Gastrocnemius medialis (tissue), 4 donors: ENCODE data around the gene EFHD2. TPM values are rescaled to one million over a fixed set of nuclear protein-coding genes. Genes with fewer than 3 reads are reported as not detected.

Experiments used
- ATAC-seq, 2 donors: fragments of 150-250 bp; one replicate each; pipeline ENCODE4 v1.9.1; 2016
- DNase-seq, 2 donors: peaks; one replicate each; pipeline ENCODE4 v3.0.0-alpha.2; 2019
- H3K27ac ChIP-seq, 4 donors: fragments of 200-600 bp; sonication (generic); 1 replicate in 1 of 4; 2 replicates in 3 of 4; pipeline ENCODE4 v1.5.1; 2016 to 2018; ENCODE audit warnings: mild to moderate bottlenecking in 2 of 4, moderate library complexity in 1 of 4
- H3K27me3 ChIP-seq, 3 donors: fragments of 200-600 bp; sonication (generic) in 2 of 3; 1 replicate in 1 of 3; 2 replicates in 2 of 3; pipeline versions ENCODE4 v1.5.1 to v1.6.0; 2016 to 2019; ENCODE audit warnings: mild to moderate bottlenecking in 1 of 3, moderate library complexity in 1 of 3
- H3K36me3 ChIP-seq, 2 donors: fragments of 200-600 bp; sonication (generic) in 1 of 2; one replicate each; pipeline ENCODE4 v1.5.1; 2017 to 2018
- H3K4me1 ChIP-seq, 2 donors: fragments of 200-600 bp; sonication (generic) in 1 of 2; one replicate each; pipeline ENCODE4 v1.5.1; 2016 to 2017; ENCODE audit warnings: mild to moderate bottlenecking in 2 of 2
- H3K4me3 ChIP-seq, 4 donors: fragments of 200-600 bp; sonication (generic) in 3 of 4; 1 replicate in 1 of 4; 2 replicates in 3 of 4; pipeline ENCODE4 v1.5.1; 2016 to 2019; ENCODE audit warnings: mild to moderate bottlenecking in 2 of 4
- H3K9me3 ChIP-seq, 3 donors: fragments of 200-600 bp; sonication (generic) in 2 of 3; 1 replicate in 1 of 3; 2 replicates in 2 of 3; pipeline ENCODE4 v1.5.1; 2016 to 2019
- CTCF ChIP-seq, 5 experiments: fragments of 450-650 bp in 3 of 5; fragments of 200-600 bp in 2 of 5; sonication (generic) in 2 of 5; IDR thresholded peaks in 4 of 5; conservative IDR thresholded peaks in 1 of 5; 1 replicate in 4 of 5; 2 replicates in 1 of 5; pipeline ENCODE4 v1.5.1; 2016 to 2019; ENCODE audit warnings: antibody characterized with exemption in 5 of 5, mild to moderate bottlenecking in 3 of 5, moderate library complexity in 3 of 5
- POLR2A ChIP-seq, 2 donors: fragments of 450-650 bp; IDR thresholded peaks; one replicate each; pipeline ENCODE4 v1.6.1; 2017; ENCODE audit warnings: antibody characterized with exemption in 2 of 2, mild to moderate bottlenecking in 2 of 2, moderate library complexity in 2 of 2
- in situ Hi-C, 4 donors: fragments of 200-750 bp; cut with MboI; loops; one replicate each; pipeline versions ENCODE4 v1.15.0 to v1.8.0; 2017; ENCODE audit warnings: low sequenced_read_pairs in 4 of 4
- intact Hi-C: fragments of 100-400 bp; cut with DNase I; formaldehyde crosslinking; loops from one replicate; pipeline ENCODE4 v1.15.1; 2023; ENCODE audit warnings: low total_unique reads
- total RNA-seq, 4 donors: library from RNA; depleted of rRNA; stranded (reverse); fragments of >200 nt; gene quantifications; one replicate each; pipeline versions ENCODE4 v1.1.0 to v1.2.3, GENCODE V29; 2016

Gene EFHD2
- total RNA-seq, 4 donors from 2014 or later = 2.9 to 8.1 (median 5.3) TPM

DNA sequence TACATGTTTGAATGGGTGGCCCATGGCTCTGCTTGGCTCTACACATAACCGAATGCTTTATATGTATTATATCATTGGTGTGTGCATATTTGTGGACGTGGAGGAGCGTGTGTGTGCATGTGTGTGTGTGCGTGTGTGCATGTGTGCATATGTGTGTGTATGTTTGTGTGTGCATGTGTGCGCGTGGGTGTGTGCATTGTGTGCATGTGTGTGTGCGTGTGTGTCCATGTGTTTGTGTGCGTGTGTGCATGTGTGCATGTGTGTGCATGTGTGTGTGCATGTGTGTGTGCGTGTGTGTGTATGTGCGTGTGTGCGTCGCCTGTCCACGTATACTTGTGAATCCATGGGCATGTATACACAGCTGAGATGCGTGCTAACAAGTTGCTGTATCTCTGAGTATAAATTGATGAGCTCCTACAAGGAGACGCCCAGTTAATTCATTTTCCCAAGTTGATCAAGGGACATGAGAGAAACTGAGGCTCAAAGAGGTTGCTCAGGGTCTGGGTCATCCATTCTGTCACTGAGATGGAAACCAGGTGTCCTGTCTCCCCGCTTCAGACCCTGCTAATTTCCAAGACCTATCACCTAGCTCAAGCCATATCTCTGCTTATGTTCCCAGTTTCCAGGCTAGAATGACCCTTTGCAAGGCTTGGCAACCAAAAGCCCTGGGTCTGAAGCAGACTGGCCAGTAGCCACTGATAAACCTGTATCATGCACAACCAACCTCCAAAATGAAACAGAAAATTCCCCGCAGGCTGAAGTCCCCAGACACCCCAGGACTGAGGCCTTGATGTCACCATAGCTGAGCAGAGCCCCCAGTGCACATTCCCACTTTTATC lies 25.8 kb downstream of the EFHD2 start:
- DNase-seq (no peak), ATAC-seq (no peak)
- H3K9me3 ChIP-seq = no peaks in the 10 kb centered on the region
- intact Hi-C loops = no loop called here
- H3K27me3 ChIP-seq = no peaks in the 10 kb centered on the region
- H3K4me3 ChIP-seq = no peak overlapping the region
- TF ChIP-seq CTCF (IDR thresholded peaks at IDR 0.05 in 4 of 5, conservative IDR thresholded peaks at IDR 0.05 in 1 of 5) (no peak), POLR2A (IDR thresholded peaks at IDR 0.05) (no peak)
- no peaks in the 10 kb centered on the region for H3K36me3 ChIP-seq
- H3K27ac ChIP-seq = no peak overlapping the region
- H3K4me1 ChIP-seq = no peaks in the 10 kb centered on the region
- in situ Hi-C loops = loop anchor here in 3 of 4 donors (10.0 to 25.0 kb wide), 3 partner anchors 121 to 323 kb away; no protein-coding TSS in a partner anchor

GRCh38 chr1:15436881-15437442 lies 27.3 kb downstream of the EFHD2 start:
- ATAC-seq (no peak), DNase-seq (no peak)
- Histone ChIP-seq H3K9me3 (no peaks in the 10 kb centered on the region), H3K27me3 (no peaks in the 10 kb centered on the region), H3K4me3 (no peak overlapping the region), H3K36me3 (no peaks in the 10 kb centered on the region), H3K4me1 (no peaks in the 10 kb centered on the region), H3K27ac (no peak overlapping the region)
- intact Hi-C loops = no loop called here
- TF ChIP-seq POLR2A (IDR thresholded peaks at IDR 0.05) (no peak), CTCF (IDR thresholded peaks at IDR 0.05 in 4 of 5, conservative IDR thresholded peaks at IDR 0.05 in 1 of 5) (no peak)
- in situ Hi-C loops = loop anchor here in 3 of 4 donors (10.0 to 25.0 kb wide), 3 partner anchors 122 to 325 kb away; no protein-coding TSS in a partner anchor

DNA sequence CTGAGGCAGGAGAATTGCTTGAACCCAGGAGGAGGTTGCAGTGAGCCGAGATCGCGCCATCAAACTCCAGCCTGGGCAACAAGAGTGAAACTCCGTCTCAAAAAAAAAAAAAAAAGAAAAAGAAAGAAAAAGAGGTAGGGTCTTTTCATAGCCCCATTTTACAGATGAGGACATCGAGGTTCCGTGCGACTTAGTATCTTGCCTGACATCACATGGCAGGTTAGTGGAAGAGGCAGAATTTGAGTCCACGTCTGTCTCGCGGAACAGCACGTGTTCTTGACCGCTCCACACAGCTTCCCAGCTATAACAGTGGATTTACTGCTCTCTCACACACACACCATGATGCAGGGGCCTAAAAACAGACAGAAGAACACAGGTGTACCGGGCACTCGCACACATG lies 29.6 kb downstream of the EFHD2 start:
- intact Hi-C loops = no loop called here
- DNase-seq (no peak), ATAC-seq (no peak)
- Histone ChIP-seq H3K4me1 (no peaks in the 10 kb centered on the region), H3K9me3 (no peaks in the 10 kb centered on the region), H3K27ac (no peak overlapping the region), H3K36me3 (no peaks in the 10 kb centered on the region), H3K27me3 (no peaks in the 10 kb centered on the region), H3K4me3 (no peak overlapping the region)
- in situ Hi-C loops = loop anchor here in 3 of 4 donors (10.0 to 25.0 kb wide), 3 partner anchors 125 to 327 kb away; no protein-coding TSS in a partner anchor
- TF ChIP-seq CTCF (IDR thresholded peaks at IDR 0.05 in 4 of 5, conservative IDR thresholded peaks at IDR 0.05 in 1 of 5) (no peak), POLR2A (IDR thresholded peaks at IDR 0.05) (no peak)

- Histone ChIP-seq H3K4me3 (no peak overlapping the region), H3K36me3 (no peaks in the 10 kb centered on the region), H3K9me3 (no peaks in the 10 kb centered on the region), H3K4me1 (no peaks in the 10 kb centered on the region), H3K27ac (no peak overlapping the region), H3K27me3 (no peaks in the 10 kb centered on the region)
- in situ Hi-C loops = loop anchor here in 2 of 4 donors (25.0 kb wide), 2 partner anchors 303 to 328 kb away; no protein-coding TSS in a partner anchor
- no peak for ATAC-seq
- intact Hi-C loops = no loop called here
- no peak for DNase-seq
- TF ChIP-seq CTCF (IDR thresholded peaks at IDR 0.05 in 4 of 5, conservative IDR thresholded peaks at IDR 0.05 in 1 of 5) (no peak), POLR2A (IDR thresholded peaks at IDR 0.05) (no peak)
These were observed 30.7 kb downstream of the EFHD2 start for GRCh38 chr1:15440357-15440756.
